Suprapubic skin (tissue), 4 donors: Measurements from ENCODE around the gene KCNJ13. TPM values are rescaled to one million over a fixed set of nuclear protein-coding genes. Genes with fewer than 3 reads are reported as not detected.

Experiments used
- DNase-seq, 2 donors: peaks; one replicate each; pipeline ENCODE4 v3.0.0-alpha.2; 2019; ENCODE audit warnings: low spot score in 2 of 2
- H3K27ac ChIP-seq: fragments of 200-600 bp; sonication (generic); one replicate; pipeline ENCODE4 v1.5.1; 2019
- H3K27me3 ChIP-seq: fragments of 200-600 bp; sonication (generic); one replicate; pipeline ENCODE4 v1.5.1; 2019
- H3K36me3 ChIP-seq: fragments of 200-600 bp; sonication (generic); one replicate; pipeline ENCODE4 v1.5.1; 2019
- H3K4me1 ChIP-seq: fragments of 200-600 bp; sonication (generic); one replicate; pipeline ENCODE4 v1.5.1; 2019
- H3K4me3 ChIP-seq: fragments of 200-600 bp; sonication (generic); one replicate; pipeline ENCODE4 v1.5.1; 2019; ENCODE audit warnings: mild to moderate bottlenecking
- H3K9me3 ChIP-seq: fragments of 200-600 bp; sonication (generic); one replicate; pipeline ENCODE4 v1.5.1; 2019
- CTCF ChIP-seq, 2 donors: fragments of 200-600 bp in 1 of 2; fragments of 450-650 bp in 1 of 2; sonication (generic) in 1 of 2; IDR thresholded peaks; one replicate each; pipeline ENCODE4 v1.5.1; 2016 to 2019; ENCODE audit warnings: antibody characterized with exemption in 2 of 2, mild to moderate bottlenecking in 1 of 2, moderate library complexity in 1 of 2
- EP300 ChIP-seq: sonication (generic); formaldehyde crosslinking; IDR thresholded peaks from one replicate; pipeline ENCODE4 v1.6.1; 2017; ENCODE audit warnings: antibody characterized with exemption
- POLR2A ChIP-seq, 2 donors: fragments of 450-650 bp; IDR thresholded peaks; one replicate each; pipeline ENCODE4 v1.6.1; 2017; ENCODE audit warnings: antibody characterized with exemption in 2 of 2, mild to moderate bottlenecking in 2 of 2, moderate library complexity in 2 of 2
- POLR2AphosphoS5 ChIP-seq, 3 donors: sonication (generic); formaldehyde crosslinking; IDR thresholded peaks; one replicate each; pipeline ENCODE4 v1.6.1; 2017; ENCODE audit warnings: antibody characterized with exemption in 3 of 3
- WGBS: methylation state at CpG from one replicate; pipeline ENCODE4 v1.1.5; 2018; 5-methylcytosine and 5-hydroxymethylcytosine counted together
- total RNA-seq, 4 donors: library from RNA; depleted of rRNA; stranded (reverse); fragments of >200 nt; gene quantifications; one replicate each; pipeline ENCODE4 v1.1.0, GENCODE V29; 2016

Gene KCNJ13
- total RNA-seq, 4 donors from 2014 or later = 1.6 to 5.9 (median 3.8) TPM

- H3K27me3 ChIP-seq = no peaks in the 10 kb centered on the region
- H3K4me3 ChIP-seq = no peak overlapping the region
- no peak for TF ChIP-seq CTCF (IDR thresholded peaks at IDR 0.05)
- no peak for TF ChIP-seq POLR2A (IDR thresholded peaks at IDR 0.05)
- no peak for TF ChIP-seq EP300
- no peak for TF ChIP-seq POLR2AphosphoS5 (IDR thresholded peaks at IDR 0.05)
- H3K4me1 ChIP-seq = peaks cover 6% of the 10 kb centered on the region
- H3K36me3 ChIP-seq = peaks cover 23% of the 10 kb centered on the region
- H3K9me3 ChIP-seq = no peaks in the 10 kb centered on the region
- H3K27ac ChIP-seq = no peak overlapping the region
- no peak for DNase-seq
These were observed 6.9 kb upstream of the KCNJ13 start for GRCh38 chr2:232783278-232783677.

- Histone ChIP-seq H3K27ac (no peak overlapping the region), H3K9me3 (no peaks in the 10 kb centered on the region), H3K4me3 (no peak overlapping the region), H3K36me3 (peaks cover 8% of the 10 kb centered on the region), H3K4me1 (peaks cover 6% of the 10 kb centered on the region), H3K27me3 (no peaks in the 10 kb centered on the region)
- no peak for DNase-seq
- TF ChIP-seq CTCF (IDR thresholded peaks at IDR 0.05) = no peak
- no peak for TF ChIP-seq EP300
- TF ChIP-seq POLR2AphosphoS5 (IDR thresholded peaks at IDR 0.05) = no peak
- no peak for TF ChIP-seq POLR2A (IDR thresholded peaks at IDR 0.05)
These were observed 5.4 kb upstream of the KCNJ13 start for GRCh38 chr2:232781765-232782164.

- 59% methylated on average over 1 of the region's 1 CpG for WGBS
- peaks cover 6% of the 10 kb centered on the region for H3K4me1 ChIP-seq
- H3K27me3 ChIP-seq = no peaks in the 10 kb centered on the region
- no peak overlapping the region for H3K27ac ChIP-seq
- TF ChIP-seq POLR2AphosphoS5 (IDR thresholded peaks at IDR 0.05) (no peak), POLR2A (IDR thresholded peaks at IDR 0.05) (no peak), EP300 (no peak), CTCF (IDR thresholded peaks at IDR 0.05) (no peak)
- H3K4me3 ChIP-seq = no peak overlapping the region
- no peak for DNase-seq
- no peaks in the 10 kb centered on the region for H3K9me3 ChIP-seq
- H3K36me3 ChIP-seq = peaks cover 3% of the 10 kb centered on the region
These were observed 3.6 kb upstream of the KCNJ13 start for GRCh38 chr2:232779934-232780333.

- WGBS = 67% methylated on average over 3 of the region's 3 CpGs
- DNase-seq = no peak
- no peaks in the 10 kb centered on the region for H3K36me3 ChIP-seq
- no peak overlapping the region for H3K27ac ChIP-seq
- TF ChIP-seq EP300 (no peak), CTCF (IDR thresholded peaks at IDR 0.05) (no peak), POLR2AphosphoS5 (IDR thresholded peaks at IDR 0.05) (no peak), POLR2A (IDR thresholded peaks at IDR 0.05) (no peak)
- peaks cover 6% of the 10 kb centered on the region for H3K4me1 ChIP-seq
- H3K4me3 ChIP-seq = no peak overlapping the region
- no peaks in the 10 kb centered on the region for H3K27me3 ChIP-seq
- no peaks in the 10 kb centered on the region for H3K9me3 ChIP-seq
These were observed 3.1 kb upstream of the KCNJ13 start for GRCh38 chr2:232779465-232779864.

- Histone ChIP-seq H3K9me3 (no peaks in the 10 kb centered on the region), H3K36me3 (peaks cover 6% of the 10 kb centered on the region), H3K4me3 (no peak overlapping the region), H3K4me1 (peaks cover 6% of the 10 kb centered on the region), H3K27me3 (no peaks in the 10 kb centered on the region), H3K27ac (no peak overlapping the region)
- 80% methylated on average over 5 of the region's 5 CpGs for WGBS
- DNase-seq = no peak
- no peak for TF ChIP-seq POLR2AphosphoS5 (IDR thresholded peaks at IDR 0.05)
- TF ChIP-seq CTCF (IDR thresholded peaks at IDR 0.05) = no peak
- TF ChIP-seq EP300 = no peak
- TF ChIP-seq POLR2A (IDR thresholded peaks at IDR 0.05) = no peak
These were observed 911 bp upstream of the KCNJ13 start for GRCh38 chr2:232777276-232777675.
